Endodermal cell (in vitro differentiated cells): ENCODE results near the gene STXBP6. TPM values are rescaled to one million over a fixed set of nuclear protein-coding genes. Genes with fewer than 3 reads are reported as not detected.

Source experiments
- DNase-seq: peaks from one replicate; pipeline ENCODE4 v3.0.0-alpha.2; 2017
- H3K27ac ChIP-seq: 2 replicates; pipeline ENCODE4 v1.5.1; 2013; ENCODE audit warnings: mild to moderate bottlenecking, low read depth, low read length, moderate library complexity
- H3K27me3 ChIP-seq: 2 replicates; pipeline ENCODE4 v1.6.1; 2013; ENCODE audit warnings: mild to moderate bottlenecking, low read length, moderate library complexity; ENCODE audit not compliant: insufficient read depth, control insufficient read depth, poor library complexity, severe bottlenecking
- H3K36me3 ChIP-seq: 2 replicates; pipeline ENCODE4 v1.7.0; 2013; ENCODE audit warnings: mild to moderate bottlenecking, low read length, moderate library complexity; ENCODE audit not compliant: control insufficient read depth, insufficient read depth
- H3K4me1 ChIP-seq: one replicate; pipeline ENCODE4 v1.7.0; 2013; ENCODE audit warnings: low read length; ENCODE audit not compliant: control insufficient read depth, insufficient read depth
- H3K4me3 ChIP-seq: 2 replicates; pipeline ENCODE4 v1.5.1; 2013; ENCODE audit warnings: mild to moderate bottlenecking, low read length, moderate library complexity
- H3K9ac ChIP-seq: 2 replicates; pipeline ENCODE4 v1.6.1; 2013; ENCODE audit warnings: mild to moderate bottlenecking, low read length, moderate library complexity; ENCODE audit not compliant: poor library complexity, severe bottlenecking; ENCODE audit errors: extremely low read depth
- H3K9me3 ChIP-seq: 2 replicates; pipeline ENCODE4 v1.6.1; 2013; ENCODE audit warnings: mild to moderate bottlenecking, low read length, moderate library complexity; ENCODE audit not compliant: control insufficient read depth
- H3K27ac Mint-ChIP-seq: 2 replicates; pipeline ENCODE4 v1.8.0; 2020; ENCODE audit warnings: mixed read lengths
- H3K27me3 Mint-ChIP-seq: 2 replicates; pipeline ENCODE4 v1.8.0; 2021; ENCODE audit warnings: mild to moderate bottlenecking, mixed read lengths; ENCODE audit not compliant: insufficient read depth
- H3K36me3 Mint-ChIP-seq: 2 replicates; pipeline ENCODE4 v1.8.0; 2020; ENCODE audit warnings: low read depth, mixed read lengths
- H3K4me1 Mint-ChIP-seq: 2 replicates; pipeline ENCODE4 v1.8.0; 2020; ENCODE audit warnings: mixed read lengths
- H3K4me3 Mint-ChIP-seq: 2 replicates; pipeline ENCODE4 v1.8.0; 2020; ENCODE audit warnings: mild to moderate bottlenecking, moderate library complexity, mixed read lengths
- H3K9me3 Mint-ChIP-seq: 2 replicates; pipeline ENCODE4 v1.8.0; 2020; ENCODE audit warnings: mild to moderate bottlenecking, mixed read lengths
- CTCF ChIP-seq: fragments of 200-600 bp; sonication (generic); conservative IDR thresholded peaks from 2 replicates; pipeline ENCODE4 v1.5.0; 2021; ENCODE audit warnings: antibody characterized with exemption, mild to moderate bottlenecking
- WGBS, 2 experiments: methylation state at CpG; one replicate each; pipeline versions ENCODE4 v1.1.5 to v1.1.7; 2013; ENCODE audit warnings: missing lambda C conversion rate in 2 of 2, mixed read lengths in 1 of 2; ENCODE audit not compliant: insufficient coverage in 1 of 2, insufficient read length in 1 of 2; 5-methylcytosine and 5-hydroxymethylcytosine counted together
- total RNA-seq, 2 donors: library from RNA; stranded (reverse); fragmentation: NEBNext Ultra II Directional in 1 of 2; extraction: Animal tissue kit (Norgen Biotek cat#: 25700) in 1 of 2; gene quantifications; 2 replicates in 1 of 2; 3 replicates in 1 of 2; pipeline ENCODE4 v1.2.1, GENCODE V29; 2021

STXBP6 gene
- total RNA-seq, 2 donors from 2014 or later: 0.64 to 1.5 TPM

DNA sequence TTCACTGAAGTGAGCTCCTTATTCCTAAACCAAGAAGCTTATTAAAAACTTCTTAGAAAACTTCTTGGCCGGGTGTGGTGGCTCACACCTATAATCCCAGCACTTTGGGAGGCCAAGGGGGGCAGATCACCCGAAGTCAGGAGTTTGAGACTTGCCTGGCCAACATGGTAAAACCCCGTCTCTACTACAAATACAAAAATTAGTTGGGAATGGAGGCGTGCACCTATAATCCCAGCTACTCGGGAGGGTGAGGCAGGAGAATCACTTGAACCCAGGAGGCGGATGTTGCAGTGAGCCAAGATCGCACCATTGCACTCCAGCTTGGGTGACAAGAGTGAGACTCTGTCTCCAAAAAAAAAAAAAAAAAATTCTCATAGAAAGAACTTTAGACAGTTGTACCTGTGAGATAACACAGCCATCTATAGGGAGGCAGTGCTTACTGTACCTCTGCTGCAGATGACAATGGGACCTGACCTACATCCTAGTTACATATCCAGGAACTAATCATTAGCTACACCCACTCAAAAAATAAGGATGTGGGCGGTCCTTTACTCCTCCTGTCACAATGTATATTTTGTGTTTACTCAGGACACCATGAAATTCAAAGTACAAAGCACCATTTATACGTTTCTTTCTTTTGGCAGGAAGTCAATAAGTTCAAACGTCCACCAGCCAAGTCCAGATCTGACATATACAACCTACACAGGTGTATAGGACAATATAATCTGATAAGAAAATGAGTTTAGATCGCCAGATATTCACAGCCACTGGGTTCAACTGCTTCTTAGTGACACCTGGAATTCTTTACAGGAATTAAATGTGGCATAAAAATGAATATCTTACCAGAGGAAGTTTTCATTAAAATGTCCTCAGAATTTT is 14.9 kb downstream of the STXBP6 start:
- Mint-ChIP-seq H3K27ac (no peak overlapping the region), H3K27me3 (no peaks in the 10 kb centered on the region), H3K36me3 (no peaks in the 10 kb centered on the region), H3K4me3 (no peak overlapping the region), H3K4me1 (no peaks in the 10 kb centered on the region), H3K9me3 (no peaks in the 10 kb centered on the region)
- Histone ChIP-seq H3K9me3 (no peaks in the 10 kb centered on the region), H3K4me1 (no peaks in the 10 kb centered on the region), H3K4me3 (no peak overlapping the region), H3K27ac (no peak overlapping the region), H3K9ac (no peak overlapping the region), H3K36me3 (no peaks in the 10 kb centered on the region), H3K27me3 (no peaks in the 10 kb centered on the region)
- TF ChIP-seq CTCF: no peak
- 90 to 93% methylated on average over 6 to 11 of the region's 11 CpGs for WGBS, 2 experiments
- DNase-seq: no peak

- Histone ChIP-seq H3K4me1 (no peaks in the 10 kb centered on the region), H3K9me3 (no peaks in the 10 kb centered on the region), H3K36me3 (no peaks in the 10 kb centered on the region), H3K27me3 (no peaks in the 10 kb centered on the region), H3K4me3 (no peak overlapping the region), H3K9ac (no peak overlapping the region), H3K27ac (no peak overlapping the region)
- TF ChIP-seq CTCF: no peak
- Mint-ChIP-seq H3K36me3 (no peaks in the 10 kb centered on the region), H3K27ac (no peak overlapping the region), H3K27me3 (no peaks in the 10 kb centered on the region), H3K4me1 (no peaks in the 10 kb centered on the region), H3K9me3 (no peaks in the 10 kb centered on the region), H3K4me3 (no peak overlapping the region)
- 100% methylated on average over 1 of the region's 1 CpG for WGBS, 2 experiments
- no peak for DNase-seq
Measured at GRCh38 chr14:25033358-25033757, 16.6 kb downstream of the STXBP6 start.

DNA sequence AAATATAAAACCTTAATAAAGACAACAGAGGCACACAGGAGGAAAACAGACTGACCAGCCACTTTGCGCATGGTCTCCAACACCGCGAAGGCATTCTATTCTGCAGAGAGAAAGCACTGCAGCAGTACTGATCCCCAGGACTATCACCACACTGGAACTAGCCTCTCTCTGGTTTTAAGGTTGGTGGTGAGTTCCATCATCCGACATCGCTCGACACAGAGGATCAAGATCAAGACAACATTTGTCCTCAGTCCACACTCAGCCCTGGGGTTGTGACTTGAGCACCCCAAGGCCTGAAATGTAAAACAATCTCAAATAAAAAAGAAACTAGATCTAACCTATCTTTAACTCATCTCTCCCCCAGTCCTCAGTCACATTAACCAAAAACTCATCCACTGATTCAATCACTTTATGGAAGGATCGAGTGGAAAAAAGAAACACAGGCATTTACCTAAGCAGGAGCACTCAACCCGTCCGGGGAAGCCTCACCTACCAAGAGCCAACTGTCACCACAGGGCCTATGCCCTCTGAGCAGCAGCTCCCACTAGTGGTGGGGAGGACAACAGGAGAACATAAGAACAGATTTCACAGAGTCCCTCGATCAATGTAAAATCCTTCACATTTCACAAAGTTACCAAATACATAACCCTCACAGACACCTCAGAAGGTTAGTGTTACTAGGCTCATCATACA is 17.7 kb downstream of the STXBP6 start:
- Histone ChIP-seq H3K27ac (no peak overlapping the region), H3K36me3 (no peaks in the 10 kb centered on the region), H3K27me3 (no peaks in the 10 kb centered on the region), H3K9ac (no peak overlapping the region), H3K9me3 (no peaks in the 10 kb centered on the region), H3K4me1 (no peaks in the 10 kb centered on the region), H3K4me3 (no peak overlapping the region)
- no peaks in the 10 kb centered on the region for H3K36me3 Mint-ChIP-seq
- H3K27ac Mint-ChIP-seq: no peak overlapping the region
- H3K9me3 Mint-ChIP-seq: no peaks in the 10 kb centered on the region
- TF ChIP-seq CTCF: peak; percentile 59
- no peak overlapping the region for H3K4me3 Mint-ChIP-seq
- peak; percentile 69 for DNase-seq
- H3K27me3 Mint-ChIP-seq: no peaks in the 10 kb centered on the region
- no peaks in the 10 kb centered on the region for H3K4me1 Mint-ChIP-seq
- 90 to 100% methylated on average over 6 to 10 of the region's 10 CpGs for WGBS, 2 experiments
